ENCODE measurements around the gene TUBB4B. TPM values are rescaled to one million over a fixed set of nuclear protein-coding genes. Genes with fewer than 3 reads are reported as not detected.
A peak's percentile ranks its signal among the peaks of the same experiment; 100 is the strongest.

The TUBB4B gene
- total RNA-seq, 1 donor from 2014 or later, result 192 TPM

DNA sequence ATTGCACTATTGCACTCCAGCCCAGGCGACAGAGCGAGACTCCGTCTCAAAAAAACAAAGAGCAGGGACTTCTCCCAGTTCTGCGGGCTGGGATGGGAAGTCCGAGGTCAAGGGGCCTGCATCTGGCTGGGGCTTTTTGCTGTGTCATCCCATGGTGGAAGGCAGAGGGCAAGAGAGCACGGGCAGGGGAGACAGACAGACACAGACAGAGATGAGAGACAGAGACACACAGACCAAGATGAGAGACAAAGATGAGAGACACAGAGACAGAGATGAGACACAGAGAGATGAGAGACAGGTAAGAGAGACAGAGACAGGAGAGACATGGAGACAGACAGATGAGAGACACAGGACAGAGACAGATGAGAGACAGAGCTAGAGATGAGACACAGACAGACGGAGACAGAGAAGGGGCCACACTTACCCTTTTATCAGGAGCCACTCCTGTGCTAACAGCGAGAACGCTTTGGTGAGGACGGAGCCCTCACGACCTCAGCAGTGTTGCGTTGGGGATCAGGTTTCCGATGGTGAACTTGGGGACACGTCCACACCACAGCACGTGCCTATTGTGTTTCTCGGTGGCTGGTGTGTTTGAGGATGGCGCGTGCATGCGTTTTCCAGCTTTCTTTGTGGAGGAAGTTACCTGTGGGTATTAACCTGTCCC, 27.6 kb downstream of the TUBB4B start:
- Mint-ChIP-seq H3K27me3 (ENCODE audit: unreplicated experiment) (peaks cover 5% of the 10 kb centered on the region), H3K27ac (ENCODE audit: unreplicated experiment) (no peak overlapping the region)
- no peak for DNase-seq

GRCh38 chr9:137269231-137269772, 28.2 kb downstream of the TUBB4B start:
- H3K27ac Mint-ChIP-seq (ENCODE audit: unreplicated experiment), result no peak overlapping the region
- no peak for DNase-seq

More for the DNA sequence above, 27.6 kb downstream of the TUBB4B start:
- Mint-ChIP-seq H3K4me3 (ENCODE audit: unreplicated experiment) (no peak overlapping the region), H3K36me3 (ENCODE audit: unreplicated experiment) (no peaks in the 10 kb centered on the region), H3K4me1 (ENCODE audit: low read depth, unreplicated experiment) (no peaks in the 10 kb centered on the region), H3K9me3 (ENCODE audit: unreplicated experiment) (peaks cover 4% of the 10 kb centered on the region)
- no peak for TF ChIP-seq CTCF (IDR thresholded peaks at IDR 0.05; ENCODE audit: partially characterized antibody, unreplicated experiment)

GRCh38 chr9:137270929-137271695, 30.0 kb downstream of the TUBB4B start:
- no peak for DNase-seq
- peaks cover 17% of the 10 kb centered on the region for H3K4me1 Mint-ChIP-seq (ENCODE audit: low read depth, unreplicated experiment)
- H3K4me3 Mint-ChIP-seq (ENCODE audit: unreplicated experiment), result no peak overlapping the region
- no peak for TF ChIP-seq CTCF (IDR thresholded peaks at IDR 0.05; ENCODE audit: partially characterized antibody, unreplicated experiment)
- H3K36me3 Mint-ChIP-seq (ENCODE audit: unreplicated experiment), result no peaks in the 10 kb centered on the region
- H3K9me3 Mint-ChIP-seq (ENCODE audit: unreplicated experiment), result peaks cover 10% of the 10 kb centered on the region
- H3K27me3 Mint-ChIP-seq (ENCODE audit: unreplicated experiment), result peaks cover 9% of the 10 kb centered on the region
- peak overlapping the region; percentile 28 for H3K27ac Mint-ChIP-seq (ENCODE audit: unreplicated experiment)

More at GRCh38 chr9:137269231-137269772, 28.2 kb downstream of the TUBB4B start:
- Mint-ChIP-seq H3K4me3 (ENCODE audit: unreplicated experiment) (no peak overlapping the region), H3K4me1 (ENCODE audit: low read depth, unreplicated experiment) (peaks cover 3% of the 10 kb centered on the region), H3K9me3 (ENCODE audit: unreplicated experiment) (peaks cover 4% of the 10 kb centered on the region), H3K36me3 (ENCODE audit: unreplicated experiment) (no peaks in the 10 kb centered on the region), H3K27me3 (ENCODE audit: unreplicated experiment) (peaks cover 5% of the 10 kb centered on the region)
- no peak for TF ChIP-seq CTCF (IDR thresholded peaks at IDR 0.05; ENCODE audit: partially characterized antibody, unreplicated experiment)

- H3K4me3 Mint-ChIP-seq (ENCODE audit: unreplicated experiment), result no peak overlapping the region
- H3K9me3 Mint-ChIP-seq (ENCODE audit: unreplicated experiment), result peaks cover 10% of the 10 kb centered on the region
- H3K4me1 Mint-ChIP-seq (ENCODE audit: low read depth, unreplicated experiment), result peaks cover 17% of the 10 kb centered on the region
- no peak for TF ChIP-seq CTCF (IDR thresholded peaks at IDR 0.05; ENCODE audit: partially characterized antibody, unreplicated experiment)
- H3K36me3 Mint-ChIP-seq (ENCODE audit: unreplicated experiment), result no peaks in the 10 kb centered on the region
- peaks cover 9% of the 10 kb centered on the region for H3K27me3 Mint-ChIP-seq (ENCODE audit: unreplicated experiment)
- no peak for DNase-seq
- peak overlapping the region; percentile 28 for H3K27ac Mint-ChIP-seq (ENCODE audit: unreplicated experiment)
Observed at GRCh38 chr9:137271696-137272076, 30.6 kb downstream of the TUBB4B start.

All from glutamatergic neuron (in vitro differentiated cells).